Aorta (tissue), 5 donors: Measurements from ENCODE around the gene RNPEPL1. TPM values are rescaled to one million over a fixed set of nuclear protein-coding genes. Genes with fewer than 3 reads are reported as not detected.

Experiments
- ATAC-seq: fragments of 200-7000 bp; cut with Tn5 transposase; one replicate; pipeline ENCODE4 v1.9.1; 2022; ENCODE audit warnings: moderate library complexity; ENCODE audit not compliant: low FRiP score
- DNase-seq, 2 donors: peaks; one replicate each; pipeline ENCODE4 v3.0.0-alpha.2; 2020
- H3K27ac ChIP-seq, 2 donors: one replicate each; pipeline ENCODE4 v1.5.1; 2013; ENCODE audit warnings: low read length in 2 of 2, mild to moderate bottlenecking in 2 of 2, moderate library complexity in 2 of 2, control low read depth in 1 of 2, inconsistent platforms in 1 of 2, low read depth in 1 of 2
- H3K27me3 ChIP-seq, 2 donors: one replicate each; pipeline ENCODE4 v1.6.1; 2013; ENCODE audit warnings: control low read depth in 1 of 2, low read length in 1 of 2, mild to moderate bottlenecking in 1 of 2, moderate library complexity in 1 of 2; ENCODE audit not compliant: insufficient read depth in 2 of 2, control insufficient read depth in 1 of 2
- H3K36me3 ChIP-seq, 2 donors: one replicate each; pipeline ENCODE4 v1.6.1; 2013; ENCODE audit warnings: control low read depth in 1 of 2, low read length in 1 of 2, mild to moderate bottlenecking in 1 of 2; ENCODE audit not compliant: insufficient read depth in 2 of 2, control insufficient read depth in 1 of 2
- H3K4me1 ChIP-seq, 2 donors: one replicate each; pipeline ENCODE4 v1.6.1; 2013; ENCODE audit warnings: low read length in 2 of 2, control low read depth in 1 of 2, mild to moderate bottlenecking in 1 of 2, moderate library complexity in 1 of 2; ENCODE audit not compliant: insufficient read depth in 2 of 2, control insufficient read depth in 1 of 2
- H3K4me3 ChIP-seq, 2 donors: one replicate each; pipeline ENCODE4 v1.5.1; 2013; ENCODE audit warnings: low read length in 2 of 2, control low read depth in 1 of 2, mild to moderate bottlenecking in 1 of 2
- H3K9me3 ChIP-seq: one replicate; pipeline ENCODE4 v1.6.1; 2013; ENCODE audit warnings: mild to moderate bottlenecking, low read length; ENCODE audit not compliant: control insufficient read depth
- WGBS, 2 donors: extraction: QIAGEN DNeasy Blood & Tissue Kit; methylation state at CpG; one replicate each; pipeline ENCODE4 v1.1.7; 2013; 5-methylcytosine and 5-hydroxymethylcytosine counted together
- intact Hi-C, 2 donors: fragments of 100-400 bp; cut with DNase I; formaldehyde crosslinking; loops; one replicate each; pipeline versions ENCODE4 v1.14.2 to v1.15.0; 2022
- polyA plus RNA-seq, 2 donors: library from polyadenylated mRNA; stranded (reverse); fragments of 200-250 nt; gene quantifications; one replicate each; pipeline ENCODE4 v1.2.3, GENCODE V29; 2013
- total RNA-seq, 2 donors: library from RNA; stranded (reverse); fragmentation: NEBNext Ultra II Directional; extraction: Animal tissue kit (Norgen Biotek cat#: 25700); gene quantifications; one replicate each; pipeline ENCODE4 v1.2.1, GENCODE V29; 2021
- donor health status: healthy with polysubstance abuse.
- donor health status: Bipolar disorder and iron deficiency.
- donor health status: DM: no; HTN: no; CAD: no.
- donor health status: DM: no; HTN: no; CAD: no.
- donor health status: DM: yes; HTN: yes; CAD: no.

Gene RNPEPL1
- total and polyA plus RNA-seq, 4 donors: 42.9 to 108 (median 47.6) TPM

DNA sequence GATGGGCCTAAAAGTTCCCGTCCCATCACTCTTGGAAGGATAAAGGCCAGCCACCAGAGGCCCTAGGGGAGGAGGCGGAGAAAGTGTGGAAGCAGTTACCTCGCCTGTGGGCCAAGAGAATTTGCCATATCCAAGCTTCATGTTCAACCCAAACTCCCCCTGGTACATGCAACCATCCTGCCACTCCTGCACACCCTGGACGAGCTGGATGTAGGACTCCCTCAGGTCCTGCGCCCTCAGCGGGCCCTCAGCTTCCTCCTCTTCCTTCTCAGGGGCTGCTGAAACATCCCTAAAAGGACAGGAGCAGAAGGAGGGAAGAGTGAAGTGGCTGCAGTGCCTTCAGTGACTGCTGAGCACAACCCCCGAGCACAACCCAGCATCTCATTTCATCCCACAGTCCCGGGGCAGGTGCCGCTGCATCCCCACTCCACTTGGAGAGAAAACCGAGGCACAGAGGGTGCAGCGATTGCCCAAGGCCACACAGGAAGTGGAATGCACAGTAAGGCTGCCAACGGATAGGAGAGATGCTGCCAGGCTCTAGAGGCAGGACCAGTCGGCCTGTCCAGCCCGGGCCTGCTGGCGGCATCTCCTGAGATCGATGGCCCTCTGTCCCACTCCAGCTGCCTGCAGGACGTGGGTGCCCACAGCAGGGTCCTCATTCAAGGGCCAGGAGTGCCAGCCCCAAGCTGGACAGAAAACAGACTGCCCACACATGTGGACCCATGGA lies 13.4 kb upstream of the RNPEPL1 start:
- Histone ChIP-seq H3K36me3 (no peaks in the 10 kb centered on the region), H3K27ac (no peak overlapping the region), H3K4me1 (no peaks in the 10 kb centered on the region), H3K27me3 (no peaks in the 10 kb centered on the region), H3K4me3 (no peak overlapping the region), H3K9me3 (no peaks in the 10 kb centered on the region)
- intact Hi-C loops: no loop called here
- DNase-seq (peak in 1 of 2 donors; percentile 60), ATAC-seq (no peak)
- 93 to 96% methylated on average over 16 to 17 of the region's 17 CpGs for WGBS, 2 donors

GRCh38 chr2:240555541-240556250 lies 12.6 kb upstream of the RNPEPL1 start:
- 95 to 97% methylated on average over 16 of the region's 16 CpGs for WGBS, 2 donors
- intact Hi-C loops: no loop called here

GRCh38 chr2:240556553-240557100 lies 11.7 kb upstream of the RNPEPL1 start:
- no peaks in the 10 kb centered on the region for H3K27me3 ChIP-seq
- H3K4me1 ChIP-seq: no peaks in the 10 kb centered on the region
- no peak overlapping the region for H3K4me3 ChIP-seq
- intact Hi-C loops: no loop called here
- DNase-seq (peak; percentile 61 to 82), ATAC-seq (no peak)
- no peak overlapping the region for H3K27ac ChIP-seq
- 77 to 78% methylated on average over 9 of the region's 9 CpGs for WGBS, 2 donors
- H3K9me3 ChIP-seq: no peaks in the 10 kb centered on the region
- H3K36me3 ChIP-seq: no peaks in the 10 kb centered on the region

More at GRCh38 chr2:240555541-240556250, 12.6 kb upstream of the RNPEPL1 start:
- H3K27ac ChIP-seq: no peak overlapping the region
- DNase-seq (peak in 1 of 2 donors; percentile 53), ATAC-seq (no peak)
- H3K27me3 ChIP-seq: no peaks in the 10 kb centered on the region
- no peaks in the 10 kb centered on the region for H3K36me3 ChIP-seq
- no peaks in the 10 kb centered on the region for H3K9me3 ChIP-seq
- no peak overlapping the region for H3K4me3 ChIP-seq
- H3K4me1 ChIP-seq: no peaks in the 10 kb centered on the region

- DNase-seq (peak; percentile 52 to 77), ATAC-seq (no peak)
- Histone ChIP-seq H3K27me3 (no peaks in the 10 kb centered on the region), H3K36me3 (no peaks in the 10 kb centered on the region), H3K4me3 (peak overlapping the region; percentile 1 to 16), H3K9me3 (no peaks in the 10 kb centered on the region), H3K4me1 (no peaks in the 10 kb centered on the region), H3K27ac (no peak overlapping the region)
- intact Hi-C loops: no loop called here
- WGBS, 2 donors: 26 to 29% methylated on average over 46 to 51 of the region's 51 CpGs
Measured at GRCh38 chr2:240557101-240557751, 11.1 kb upstream of the RNPEPL1 start.

GRCh38 chr2:240557808-240558207 lies 10.5 kb upstream of the RNPEPL1 start, which contains the start of gene ANKMY1:
ANKMY1 (minus strand) TSS chr2:240557988; CDS start chr2:240557335, 653 bp downstream.
- peak within 1 kb of the TSS; percentile 1 to 16 for H3K4me3 ChIP-seq
- no peak within 1 kb of the TSS for H3K27ac ChIP-seq
- H3K27me3 ChIP-seq: no peaks in the 10 kb centered on the region
- H3K36me3 ChIP-seq: no peaks in the 10 kb centered on the region
- ATAC-seq: no peak
- WGBS, 2 donors: 2 to 3% methylated on average over 46 to 47 of the region's 47 CpGs
- H3K9me3 ChIP-seq: no peaks in the 10 kb centered on the region
- intact Hi-C loops: no loop called here
- DNase-seq: peak; percentile 79 to 93
- H3K4me1 ChIP-seq: no peaks in the 10 kb centered on the region

DNA sequence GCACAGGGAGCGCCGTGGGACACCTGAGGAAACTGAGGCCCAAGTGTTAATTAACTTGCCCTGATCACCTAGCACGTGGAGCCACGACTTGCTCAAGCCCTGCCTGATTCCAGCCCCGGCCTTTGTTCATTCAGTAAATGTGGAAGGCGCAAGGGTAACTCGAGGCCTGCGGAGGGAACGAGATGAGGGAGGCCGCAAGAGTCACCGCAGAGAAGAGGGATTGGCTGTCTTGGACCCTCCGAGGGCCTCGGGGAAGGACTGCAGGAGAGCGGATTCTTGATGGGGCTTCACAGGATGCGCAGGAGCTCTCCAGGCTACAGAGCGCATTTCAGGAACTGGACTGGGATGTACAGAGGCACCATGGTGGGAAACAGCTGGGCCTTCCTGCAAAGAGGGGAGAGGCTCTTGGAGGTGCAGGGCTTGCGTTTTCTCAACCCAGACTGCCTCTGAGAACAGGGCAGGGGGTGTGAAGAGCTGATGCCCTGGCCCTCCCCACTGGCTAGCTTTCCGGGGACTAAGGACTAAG lies 10.0 kb upstream of the RNPEPL1 start:
- H3K9me3 ChIP-seq: no peaks in the 10 kb centered on the region
- no peaks in the 10 kb centered on the region for H3K36me3 ChIP-seq
- no peak overlapping the region for H3K4me3 ChIP-seq
- ATAC-seq: no peak
- no peaks in the 10 kb centered on the region for H3K27me3 ChIP-seq
- no peaks in the 10 kb centered on the region for H3K4me1 ChIP-seq
- H3K27ac ChIP-seq: no peak overlapping the region
- intact Hi-C loops: no loop called here
- DNase-seq: peak in 1 of 2 donors; percentile 73
- 80 to 82% methylated on average over 18 of the region's 18 CpGs for WGBS, 2 donors

DNA sequence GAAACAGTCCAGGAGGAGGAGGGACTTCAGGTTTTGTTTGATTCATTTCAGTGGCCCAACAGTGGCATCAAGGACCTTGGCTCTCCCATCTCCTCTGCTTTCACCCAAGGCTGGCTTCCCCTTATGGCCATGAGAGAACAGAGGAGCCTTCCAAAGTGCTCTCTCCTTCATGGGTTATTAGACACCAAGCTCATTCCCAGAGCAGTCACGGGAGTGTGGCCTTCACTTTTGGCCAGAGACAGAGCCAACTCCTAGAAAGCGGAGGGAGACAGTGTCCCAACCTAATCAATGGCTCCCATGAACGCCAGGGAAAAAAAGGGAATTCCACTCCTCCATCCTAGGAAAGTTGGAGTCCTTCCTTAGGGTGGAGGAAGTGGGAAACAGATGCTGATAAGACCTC lies 9.0 kb upstream of the RNPEPL1 start:
- ATAC-seq: no peak

DNA sequence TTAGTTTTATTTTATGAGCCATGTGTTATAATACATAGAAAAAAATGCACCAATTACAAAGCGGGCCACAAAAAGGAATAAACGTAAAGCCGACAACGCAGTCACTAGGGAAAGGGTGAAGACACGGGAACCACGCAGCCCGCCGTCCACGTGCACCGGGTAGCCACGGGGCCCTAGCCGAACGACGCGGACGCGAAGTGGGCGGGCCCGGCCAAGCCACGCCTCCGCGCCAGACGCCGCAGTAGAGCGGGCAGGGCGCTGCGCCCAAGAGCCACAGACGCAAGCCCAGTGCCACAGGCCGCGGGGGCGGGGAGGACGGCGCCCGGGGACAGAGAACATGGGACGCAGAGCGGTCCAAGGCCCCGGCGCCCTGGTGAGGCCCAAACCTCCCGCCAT lies 8.2 kb upstream of the RNPEPL1 start, which contains the start of gene DUSP28:
TSS of gene DUSP28 (plus strand) at position 274 of the 396 bp plus-strand sequence. CDS start 328 bp downstream, outside the sequence.
- no peaks in the 10 kb centered on the region for H3K27me3 ChIP-seq
- no peaks in the 10 kb centered on the region for H3K36me3 ChIP-seq
- peak within 1 kb of the TSS; percentile 67 to 71 for H3K4me3 ChIP-seq
- DNase-seq (peak; percentile 97), ATAC-seq (peak; percentile 93)
- peak within 1 kb of the TSS; percentile 83 to 87 for H3K27ac ChIP-seq
- H3K4me1 ChIP-seq: no peaks in the 10 kb centered on the region
- whole genome bisulfite sequencing, 2 donors: 0 to 1% methylated on average over 17 to 39 of the region's 39 CpGs
- intact Hi-C loops: loop anchor here in 1 of 2 donors (2.0 to 10.0 kb wide), 2 partner anchors 27 to 435 kb away; partner anchors contain the start of genes CAPN10 and SNED1
- no peaks in the 10 kb centered on the region for H3K9me3 ChIP-seq

More for the DNA sequence above, 9.0 kb upstream of the RNPEPL1 start:
- H3K9me3 ChIP-seq: no peaks in the 10 kb centered on the region
- intact Hi-C loops: no loop called here
- no peak for DNase-seq
- no peaks in the 10 kb centered on the region for H3K27me3 ChIP-seq
- WGBS, 2 donors: 94% methylated on average over 3 of the region's 3 CpGs
- no peaks in the 10 kb centered on the region for H3K36me3 ChIP-seq
- no peak overlapping the region for H3K4me3 ChIP-seq
- no peak overlapping the region for H3K27ac ChIP-seq
- no peaks in the 10 kb centered on the region for H3K4me1 ChIP-seq
